NCI-H1417 (cell line): ENCODE results near the gene GAK.

ENCODE experiments used
- DNase-seq, 3 experiments: peaks; one replicate each; lab custom pipeline; 2025; lab: John Stamatoyannopoulos, UW

Gene GAK

DNA sequence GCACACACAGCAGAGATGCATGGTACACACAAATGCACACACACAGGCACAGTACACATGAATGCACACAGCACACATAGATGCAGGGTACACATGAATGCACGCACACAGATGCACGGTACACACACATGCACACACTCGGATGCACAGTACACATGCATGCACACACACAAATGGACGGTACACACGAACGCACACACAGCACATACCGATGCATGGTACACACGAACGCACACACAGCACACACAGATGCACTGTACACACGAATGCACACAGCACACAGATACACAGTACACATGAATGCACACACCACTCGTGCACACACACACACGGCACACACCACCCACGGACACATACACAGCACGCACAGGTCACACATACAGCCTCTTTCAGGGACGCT lies 62.3 kb downstream of the GAK start:
- no peak for DNase-seq

DNA sequence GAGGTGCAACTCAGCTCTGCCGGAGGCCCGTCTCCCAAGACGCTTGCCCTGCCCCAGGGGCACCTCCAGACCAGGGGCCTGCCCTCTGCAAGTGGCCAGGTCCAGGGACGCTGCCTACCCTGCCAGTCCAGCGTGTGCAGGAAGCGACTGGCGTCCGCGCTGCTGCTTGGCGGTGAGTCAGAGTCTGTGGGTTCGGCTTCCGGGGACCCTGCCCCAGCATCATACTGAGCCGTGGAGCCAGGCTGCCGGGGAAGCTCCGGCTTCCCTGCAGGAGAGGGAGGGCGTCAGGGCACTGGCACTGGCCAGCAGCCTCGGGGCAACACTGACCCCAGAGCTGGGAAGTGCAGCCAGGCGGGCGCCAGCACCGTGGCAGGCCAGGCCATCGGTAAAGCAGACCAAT lies 63.7 kb downstream of the GAK start:
- no peak for DNase-seq

DNA sequence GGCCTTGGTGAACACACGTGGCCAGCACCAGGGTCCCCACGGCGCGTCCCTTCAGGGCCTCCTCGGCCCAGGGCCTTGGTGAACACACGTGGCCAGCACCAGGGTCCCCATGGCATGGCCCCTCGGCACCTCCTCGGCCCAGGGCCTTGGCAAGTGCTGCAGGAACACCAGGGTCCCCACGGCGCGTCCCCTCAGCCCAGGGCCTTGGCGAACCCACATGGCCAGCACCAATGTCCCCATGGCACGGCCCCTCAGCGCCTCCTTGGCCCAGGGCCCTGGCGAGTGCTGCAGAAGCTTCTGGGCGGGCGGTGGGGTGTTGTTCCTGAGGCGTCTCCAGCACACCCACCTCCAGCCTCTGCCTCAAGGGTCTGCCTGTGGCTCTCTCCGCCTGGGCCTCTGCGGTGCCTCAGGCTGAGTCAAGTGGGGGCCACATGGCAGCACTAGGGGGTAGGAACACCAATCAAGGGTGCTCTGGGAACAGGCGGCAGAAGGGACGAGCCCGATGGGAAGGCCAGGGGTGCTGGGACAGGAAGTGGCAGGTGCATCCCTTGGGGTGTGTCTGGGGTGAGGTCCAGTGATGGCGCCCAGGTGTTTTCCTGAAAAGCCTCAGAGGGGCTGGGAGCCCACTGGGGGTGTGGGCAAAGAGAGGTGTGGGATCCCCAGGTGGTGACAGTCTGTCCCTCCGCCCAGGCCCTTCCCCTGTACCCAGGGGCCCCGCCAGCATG lies 64.4 kb downstream of the GAK start:
- no peak for DNase-seq

DNA sequence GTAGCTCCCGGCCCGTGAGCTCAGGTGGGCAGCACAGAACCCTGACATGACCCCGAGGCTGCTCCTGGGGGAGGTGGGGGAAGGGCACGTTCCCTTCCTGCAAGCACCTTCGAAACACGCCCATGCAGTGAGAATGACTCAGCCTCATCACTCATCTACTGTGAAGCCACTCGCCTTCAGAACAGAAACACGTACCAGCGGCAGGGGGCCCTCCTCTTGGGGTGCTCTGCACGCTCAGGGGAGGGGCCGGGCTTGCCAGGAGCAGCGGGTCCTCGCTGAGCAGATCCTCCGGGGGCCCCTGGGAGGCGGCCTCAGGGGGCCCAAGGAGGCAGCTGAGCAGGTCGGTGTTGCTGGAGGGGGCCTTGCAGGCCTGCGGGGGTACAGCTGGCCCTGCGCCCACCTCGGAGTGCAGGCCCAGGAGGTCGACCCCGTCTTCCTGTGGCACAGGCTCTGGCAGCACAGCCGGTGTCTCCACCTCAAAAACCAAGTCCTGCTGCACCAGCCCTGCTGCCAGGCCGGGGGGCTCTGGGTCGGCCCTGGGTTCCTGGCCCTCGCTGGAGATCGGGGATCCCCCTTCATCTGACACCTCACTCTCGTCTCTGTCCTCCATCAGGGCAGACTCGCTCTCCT lies 65.2 kb downstream of the GAK start:
- DNase-seq, result no peak

DNA sequence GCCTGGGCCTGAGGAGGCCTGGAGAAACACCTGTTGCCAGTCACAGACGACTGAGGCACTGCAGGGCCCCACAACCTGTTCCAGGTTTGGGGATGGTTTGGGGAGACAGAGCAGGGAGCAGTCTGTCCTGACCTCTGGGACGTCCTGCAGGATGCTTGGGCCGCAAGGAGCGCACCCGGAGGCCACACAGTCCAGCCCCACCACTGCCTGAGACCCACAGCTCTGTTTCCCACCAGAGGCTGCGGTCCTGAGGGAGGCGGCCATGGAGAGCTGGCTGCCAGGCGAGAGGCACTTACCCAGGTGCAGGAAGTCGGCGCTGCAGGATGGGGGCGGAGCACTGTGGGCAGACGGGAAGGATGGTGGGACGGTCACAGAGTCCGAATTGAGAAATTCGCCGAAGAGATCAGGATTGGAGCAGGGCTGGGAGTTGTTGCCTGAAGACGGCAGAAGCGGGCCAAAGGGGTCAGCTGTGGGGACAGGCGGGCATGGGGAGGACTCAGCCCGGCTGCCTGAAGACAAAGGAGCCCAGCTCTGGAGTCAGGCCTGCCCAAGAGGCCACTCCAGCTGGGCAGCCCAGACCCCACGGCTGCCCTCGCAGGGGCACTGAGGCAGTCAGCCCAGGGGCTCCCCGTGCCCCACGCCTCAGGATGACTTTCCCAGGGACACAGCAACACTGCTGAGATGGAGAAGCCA lies 65.9 kb downstream of the GAK start:
- no peak for DNase-seq

DNA sequence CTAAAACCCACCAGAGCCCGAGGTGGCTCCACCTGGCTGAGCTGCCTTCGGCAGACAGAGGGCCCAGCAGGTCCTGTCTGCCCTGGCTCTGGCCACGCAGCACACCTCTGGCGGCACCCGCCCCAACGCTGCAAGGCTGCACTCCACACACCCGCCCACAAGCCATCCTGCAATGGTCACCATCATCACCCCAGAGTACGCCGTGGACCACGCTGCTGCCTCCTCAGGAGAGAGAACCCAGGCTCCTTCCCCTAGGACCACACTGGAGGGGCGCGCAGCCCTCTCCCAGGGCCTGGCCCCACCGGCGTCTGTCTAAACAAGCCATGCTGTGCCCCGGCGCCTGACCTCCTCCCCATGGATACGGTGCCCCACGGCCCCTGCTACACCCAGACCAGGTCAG lies 66.5 kb downstream of the GAK start:
- no peak for DNase-seq

DNA sequence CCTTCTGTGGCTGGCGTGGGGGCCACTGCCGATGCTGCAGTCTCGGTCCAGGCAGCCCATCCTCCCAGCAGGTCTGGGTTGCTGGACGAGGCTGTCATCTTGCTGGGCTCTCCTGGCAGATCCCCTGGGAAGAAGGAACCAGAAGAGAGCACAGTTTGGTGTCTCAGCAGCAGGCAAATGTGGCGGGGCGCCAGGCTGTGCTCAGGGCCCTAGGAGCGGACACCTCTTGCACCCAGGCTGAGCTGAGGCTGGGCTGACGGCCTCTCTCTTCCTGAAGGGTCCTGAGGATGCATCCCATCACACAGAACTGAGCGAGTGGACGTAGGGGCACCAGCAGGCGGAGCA lies 67.0 kb downstream of the GAK start:
- no peak for DNase-seq

DNA sequence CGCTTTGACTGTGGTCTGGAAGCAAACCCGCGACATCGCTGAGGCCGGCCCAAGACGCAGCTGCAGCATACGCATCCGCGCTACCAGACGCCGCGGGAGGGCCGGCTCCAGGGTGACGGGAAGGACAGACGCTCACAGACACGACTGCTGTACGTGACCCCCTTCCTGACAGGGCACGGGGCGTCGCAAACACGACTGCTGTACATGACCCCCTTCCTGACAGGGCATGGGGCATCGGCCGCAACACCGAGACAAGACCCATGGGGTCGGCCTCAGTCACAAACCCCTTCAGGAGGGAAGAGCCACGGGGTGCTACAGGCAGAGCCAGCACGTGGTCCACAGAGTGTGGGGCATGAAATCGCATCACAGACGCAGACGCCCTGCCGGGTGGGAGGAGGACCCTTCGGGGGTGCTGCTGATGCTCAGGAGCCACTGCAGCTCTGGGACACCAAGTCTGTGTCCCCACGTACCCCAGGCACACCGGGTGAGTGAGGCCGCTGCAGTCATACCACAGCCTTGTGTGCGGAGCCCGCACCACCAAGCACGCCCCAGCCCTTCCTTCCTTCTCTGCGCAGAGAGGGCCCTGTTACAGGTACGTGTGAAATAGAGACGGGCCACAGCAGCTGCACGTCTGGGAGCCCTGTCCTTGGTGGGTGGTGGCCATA lies 67.5 kb downstream of the GAK start:
- DNase-seq, result no peak

DNA sequence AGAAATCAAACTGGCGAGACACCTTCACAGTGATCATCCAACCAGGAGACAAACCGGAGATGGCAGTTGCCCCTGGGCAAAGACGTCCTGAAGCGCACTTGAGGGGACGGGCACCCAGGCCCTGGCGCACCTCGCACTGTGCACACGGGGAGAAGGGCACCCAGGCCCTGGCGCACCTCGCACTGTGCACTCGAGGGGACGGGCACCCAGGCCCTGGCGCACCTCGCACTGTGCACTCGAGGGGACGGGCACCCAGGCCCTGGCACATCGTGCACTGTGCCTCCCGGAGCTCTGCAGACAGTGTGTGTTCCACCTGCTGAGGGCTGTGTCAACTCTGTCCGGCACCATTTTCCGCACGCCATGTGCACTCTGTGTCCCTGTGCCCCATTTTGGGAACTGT lies 71.6 kb downstream of the GAK start:
- no peak for DNase-seq

DNA sequence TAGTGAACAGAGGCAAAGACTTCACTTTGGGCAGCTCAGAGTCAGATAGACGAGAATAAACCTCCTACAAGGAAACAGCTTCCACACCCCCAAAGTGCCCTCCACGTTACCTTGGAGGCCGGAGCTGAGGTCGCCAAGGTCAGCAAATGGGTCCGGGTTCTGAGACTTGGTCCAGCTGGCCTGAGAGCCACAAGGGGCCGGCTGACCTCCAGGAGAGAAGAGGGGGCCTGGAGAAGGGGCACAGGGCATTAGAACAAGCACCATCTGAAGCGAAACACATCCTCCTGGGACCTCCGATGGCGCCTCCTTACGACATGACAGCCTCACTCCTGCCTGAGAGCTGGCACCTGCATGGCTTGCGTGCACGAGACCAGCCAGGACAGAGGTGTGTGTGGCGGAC lies 72.6 kb downstream of the GAK start:
- DNase-seq, result no peak

DNA sequence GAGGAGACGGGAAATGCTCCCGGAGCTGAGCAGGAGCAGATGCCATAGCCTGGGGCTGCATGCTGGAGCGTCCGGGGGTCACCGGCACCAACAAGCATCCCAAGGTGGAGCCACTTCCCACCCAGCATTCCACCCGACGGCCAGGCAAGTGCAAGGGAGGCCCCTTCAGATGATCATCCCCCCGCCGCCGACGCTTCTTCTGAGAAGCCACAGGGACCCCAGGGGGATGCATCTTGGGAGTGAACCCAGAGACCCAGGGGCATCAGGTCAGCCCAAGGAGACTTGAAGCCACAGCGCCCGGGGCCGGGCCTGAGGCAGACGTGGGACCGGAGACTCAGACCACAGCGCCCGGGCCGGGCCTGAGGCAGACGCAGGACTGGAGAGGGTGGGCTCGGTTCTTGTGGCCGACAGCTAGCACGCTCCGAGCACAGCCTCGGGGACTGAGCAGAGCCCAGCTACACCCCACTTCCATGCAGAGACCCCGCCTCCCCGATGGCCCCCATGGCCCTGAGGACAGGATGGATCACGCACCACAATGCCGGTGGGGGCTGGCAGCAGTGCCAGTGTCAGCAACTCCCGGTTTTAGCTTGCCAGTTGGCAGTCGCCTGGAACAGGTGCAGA lies 73.2 kb downstream of the GAK start:
- no peak for DNase-seq

DNA sequence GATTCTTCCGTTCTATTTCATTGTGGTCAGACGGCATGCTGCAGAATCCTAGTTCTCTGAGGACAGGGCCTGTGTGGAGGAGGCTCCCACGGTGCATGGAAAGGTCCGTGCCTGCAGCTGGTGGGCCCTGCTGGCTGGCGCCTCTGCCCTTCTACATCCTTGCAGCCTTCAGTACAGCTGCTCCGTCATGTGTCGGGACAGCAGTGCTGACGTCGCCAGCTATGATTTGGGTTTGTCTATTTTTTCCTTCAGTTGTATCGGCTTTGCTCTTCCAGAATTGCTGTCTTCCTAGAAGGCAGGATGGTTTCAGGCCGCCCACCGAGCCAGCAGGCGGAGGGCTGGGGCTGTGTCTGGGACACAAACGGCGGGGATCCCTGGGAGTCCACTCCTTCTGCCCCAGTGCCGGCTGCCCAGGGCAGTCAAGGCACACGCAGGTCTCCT lies 74.1 kb downstream of the GAK start:
- no peak for DNase-seq

DNA sequence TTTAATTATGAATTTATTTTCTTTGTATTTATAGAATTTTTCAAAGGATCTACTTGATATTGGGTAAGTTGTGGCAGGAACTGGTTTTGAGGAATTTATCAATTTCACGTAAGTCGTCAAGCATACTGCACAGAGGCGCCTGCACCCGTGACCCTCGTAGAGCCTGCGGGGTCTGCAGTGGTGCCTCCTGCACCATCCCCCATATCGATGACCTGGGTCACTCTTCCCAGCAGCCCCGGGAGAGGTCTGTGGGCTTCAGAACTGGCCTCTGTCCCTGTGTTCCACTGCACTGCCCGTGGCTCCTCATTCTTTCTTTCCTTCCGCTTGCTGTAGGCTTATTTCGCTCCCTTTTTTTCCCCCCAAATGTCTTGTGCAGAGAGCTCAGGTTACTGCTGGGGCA lies 74.7 kb downstream of the GAK start:
- no peak for DNase-seq

DNA sequence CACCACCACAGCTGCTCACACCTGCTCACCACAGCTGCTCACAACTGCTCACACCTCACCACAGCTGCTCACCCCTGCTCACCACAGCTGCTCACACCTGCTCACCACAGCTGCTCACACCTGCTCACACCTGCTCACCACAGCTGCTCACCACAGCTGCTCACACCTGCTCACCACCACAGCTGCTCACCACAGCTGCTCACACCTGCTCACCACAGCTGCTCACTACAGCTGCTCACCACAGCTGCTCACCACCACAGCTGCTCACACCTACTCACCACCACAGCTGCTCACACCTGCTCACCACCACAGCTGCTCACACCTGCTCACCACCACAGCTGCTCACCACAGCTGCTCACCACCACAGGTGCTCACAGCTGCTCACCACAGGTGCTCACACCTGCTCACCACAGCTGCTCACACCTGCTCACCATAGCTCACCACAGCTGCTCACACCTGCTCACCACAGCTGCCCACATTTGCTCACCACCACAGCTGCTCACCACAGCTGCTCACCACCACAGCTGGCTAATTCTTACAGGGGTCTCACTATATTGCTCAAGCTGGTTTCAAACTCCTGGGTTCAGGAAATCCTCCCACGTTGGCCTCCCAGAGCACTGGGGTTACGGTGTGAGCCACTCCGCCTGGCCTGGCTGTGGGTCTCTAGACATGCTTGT lies 75.8 kb downstream of the GAK start:
- no peak for DNase-seq

DNA sequence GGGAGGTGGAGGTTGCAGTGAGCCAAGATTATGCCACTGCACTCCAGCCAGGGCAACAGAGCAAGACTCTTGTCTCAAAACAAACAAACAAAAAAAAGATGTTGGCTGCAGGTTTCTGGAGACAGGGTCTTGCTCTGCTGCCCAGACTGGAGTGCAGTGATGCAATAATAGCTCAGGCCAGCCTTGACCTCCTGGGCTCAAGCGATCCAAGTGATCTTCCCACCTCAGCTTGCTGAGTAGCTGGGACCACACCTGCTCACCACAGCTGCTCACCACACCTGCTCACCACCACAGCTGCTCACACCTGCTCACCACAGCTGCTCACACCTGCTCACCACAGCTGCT lies 76.3 kb downstream of the GAK start:
- DNase-seq, result no peak

DNA sequence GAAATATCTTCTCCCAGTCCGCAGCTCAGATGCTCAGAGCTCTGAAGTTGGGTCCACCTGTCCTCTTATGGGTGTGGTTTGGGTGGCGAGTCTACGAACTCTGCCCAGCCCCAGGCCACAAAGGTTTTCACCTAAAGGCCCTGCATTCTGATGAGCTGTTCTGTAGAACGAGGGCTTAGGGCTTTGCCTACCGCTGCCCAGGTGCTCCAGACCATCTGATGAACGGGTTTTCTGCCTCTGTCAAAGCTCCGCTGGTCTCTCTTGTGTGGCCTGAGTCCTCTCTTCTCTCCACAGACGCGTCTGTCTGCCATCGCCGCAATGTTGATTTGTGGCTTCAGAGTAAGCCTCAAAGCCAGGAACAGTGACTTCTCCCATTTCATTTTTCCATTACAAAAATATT lies 77.8 kb downstream of the GAK start:
- DNase-seq, result no peak

DNA sequence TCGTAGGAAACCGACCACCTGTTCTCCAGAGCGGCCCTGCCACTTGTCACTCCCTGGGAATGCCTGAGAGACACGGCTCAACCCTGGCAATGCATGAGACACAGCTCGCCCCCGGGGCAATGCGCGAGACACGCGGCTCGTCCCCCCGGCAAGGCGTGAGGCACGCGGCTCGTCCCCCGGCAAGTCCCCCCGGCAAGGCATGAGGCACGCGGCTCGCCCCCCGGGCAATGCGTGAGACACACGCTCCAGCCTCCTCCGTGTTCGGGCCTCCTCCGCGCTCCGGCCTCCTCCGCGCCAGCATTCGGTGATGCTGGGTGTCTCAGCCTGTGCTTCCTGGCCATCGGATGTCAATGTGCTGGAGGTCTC lies 78.7 kb downstream of the GAK start:
- no peak for DNase-seq

DNA sequence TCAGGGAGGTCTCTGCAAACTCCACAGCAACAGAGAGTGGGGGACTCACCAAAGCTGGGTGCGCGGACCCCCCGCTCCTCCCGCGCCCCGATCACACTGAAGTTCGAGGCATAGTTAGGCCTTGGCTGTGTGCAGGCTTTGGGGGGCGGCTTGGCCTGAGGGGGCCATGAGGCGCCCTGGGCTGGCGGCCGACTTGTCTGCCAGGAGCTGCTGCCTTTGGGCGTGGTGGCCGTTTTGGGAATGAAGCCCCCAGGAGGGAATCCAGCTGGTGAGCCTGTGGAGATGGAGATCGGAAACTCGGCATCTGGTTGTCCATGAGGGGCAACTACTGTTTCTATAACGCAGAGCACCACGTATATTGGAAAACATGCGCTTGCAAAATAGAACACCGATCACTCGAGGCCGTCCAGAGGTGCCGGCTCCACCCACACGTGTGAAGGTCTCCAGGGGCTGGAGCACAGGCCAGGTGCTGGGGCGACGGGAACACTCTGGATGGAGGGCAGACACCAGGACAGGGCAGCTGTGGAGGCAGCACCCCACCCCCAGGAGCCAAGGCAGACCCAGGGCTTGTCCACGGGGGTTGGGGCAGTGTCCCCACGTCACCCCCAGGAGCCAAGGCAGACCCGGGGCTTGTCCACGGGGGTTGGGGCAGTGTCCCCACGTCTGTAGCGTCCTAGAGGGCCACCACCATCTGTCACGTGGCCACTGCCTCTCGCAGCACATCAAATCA lies 80.2 kb downstream of the GAK start:
- DNase-seq, result no peak

DNA sequence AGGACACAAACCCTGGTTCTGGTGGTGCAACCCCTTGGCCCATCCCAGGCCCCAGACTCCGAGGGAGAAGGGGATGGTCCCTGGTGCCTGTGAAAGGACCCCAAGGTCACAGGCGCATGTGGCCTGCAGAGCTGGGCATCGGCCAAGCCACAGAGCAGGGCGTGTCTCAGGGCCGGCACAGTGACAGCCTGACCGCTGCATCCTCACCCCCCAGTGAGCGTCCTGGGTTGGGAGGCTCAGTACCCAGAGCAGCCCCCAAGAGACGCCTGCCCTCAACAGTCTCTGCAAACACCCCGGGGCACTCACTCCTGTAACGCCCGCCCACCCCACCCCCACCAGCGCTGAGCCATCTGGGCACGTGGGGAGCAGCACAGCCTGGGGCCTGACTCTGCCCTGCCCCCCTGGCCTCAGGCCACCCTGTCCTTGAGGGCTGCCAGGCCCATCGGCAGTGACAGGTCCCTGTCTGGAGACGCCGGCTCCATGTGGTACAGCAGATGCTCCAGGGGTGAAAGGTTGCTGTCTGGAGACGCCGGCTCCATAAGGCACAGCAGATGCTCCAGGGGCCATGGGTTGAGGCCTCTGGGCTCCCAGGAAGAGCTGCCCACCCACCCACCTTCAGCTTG lies 81.7 kb downstream of the GAK start:
- no peak for DNase-seq

DNA sequence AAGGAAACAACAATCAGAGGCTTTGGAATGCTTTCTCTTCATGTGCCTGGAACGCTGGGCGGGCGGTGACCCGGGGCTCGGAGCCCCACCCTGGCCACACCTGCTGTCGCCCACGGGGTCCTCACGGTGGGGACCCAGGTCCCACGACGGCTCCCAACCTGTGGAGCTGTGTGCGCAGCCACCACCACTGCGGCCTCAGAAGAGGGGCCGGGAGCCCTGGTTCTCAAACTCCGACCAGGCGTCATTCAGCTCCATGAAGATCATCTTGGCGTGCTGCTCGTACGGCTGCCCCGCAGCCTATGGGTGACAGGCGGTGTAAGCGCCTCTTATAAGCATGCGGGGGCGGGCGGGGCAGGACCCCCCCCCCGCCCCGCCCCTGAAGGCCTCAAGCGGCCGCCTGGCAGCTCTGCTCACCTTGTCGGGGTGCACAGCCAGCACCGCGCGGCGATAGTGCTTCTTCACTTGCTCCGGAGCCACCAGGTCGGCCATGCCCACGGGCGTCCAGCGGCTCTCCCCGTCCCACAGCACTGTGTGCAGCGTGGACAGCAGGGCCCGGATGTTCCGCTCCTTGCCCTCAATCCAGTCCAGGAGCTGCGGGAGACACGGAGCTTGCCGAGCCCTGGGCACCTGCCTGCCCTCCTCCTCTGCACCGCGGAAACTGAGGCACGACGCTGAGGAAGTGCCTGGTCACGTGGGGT lies 82.5 kb downstream of the GAK start:
- no peak for DNase-seq
